Hematopoietic multipotent progenitor cell (in vitro differentiated cells): ENCODE measurements around the gene SDHA. TPM values are rescaled to one million over a fixed set of nuclear protein-coding genes. Genes with fewer than 3 reads are reported as not detected.

Experiments used
- DNase-seq, 3 donors: peaks; one replicate each; pipeline ENCODE4 v3.0.0-alpha.2; 2011 to 2015; ENCODE audit warnings: low read depth in 2 of 3, low spot score in 2 of 3
- total RNA-seq: library from RNA; depleted of rRNA; stranded (reverse); fragments of >200 nt; gene quantifications from one replicate; pipeline ENCODE4 v1.2.3, GENCODE V29; 2012

The SDHA gene
- total RNA-seq, 1 donor: 223 TPM

GRCh38 chr5:185095-186070, 32.7 kb upstream of the SDHA start:
- no peak for DNase-seq

GRCh38 chr5:186091-187041, 31.8 kb upstream of the SDHA start:
- no peak for DNase-seq

GRCh38 chr5:187042-187431, 31.1 kb upstream of the SDHA start:
- no peak for DNase-seq

GRCh38 chr5:187617-188451, 30.3 kb upstream of the SDHA start:
- no peak for DNase-seq

GRCh38 chr5:188488-189481, 29.3 kb upstream of the SDHA start:
- peak; percentile 60 to 89 (median 84) for DNase-seq

GRCh38 chr5:189486-189885, 28.6 kb upstream of the SDHA start:
- DNase-seq: no peak

- DNase-seq: no peak
Measured at GRCh38 chr5:189976-190365, 28.1 kb upstream of the SDHA start.

GRCh38 chr5:190366-191035, 27.6 kb upstream of the SDHA start:
- no peak for DNase-seq

GRCh38 chr5:191036-191948, 26.8 kb upstream of the SDHA start, which contains the start of gene LRRC14B:
TSS of gene LRRC14B (plus strand) at chr5:191495. CDS start at chr5:191539, 44 bp downstream.
- DNase-seq: peak in 2 of 3 donors; percentile 33

- no peak for DNase-seq
Measured at GRCh38 chr5:191949-192690, 26.0 kb upstream of the SDHA start.

GRCh38 chr5:192691-192969, 25.5 kb upstream of the SDHA start:
- no peak for DNase-seq

- no peak for DNase-seq
Measured at GRCh38 chr5:192970-193831, 24.9 kb upstream of the SDHA start.

- no peak for DNase-seq
Measured at GRCh38 chr5:194102-194501, 24.0 kb upstream of the SDHA start.

- DNase-seq: no peak
Measured at GRCh38 chr5:194603-195209, 23.4 kb upstream of the SDHA start.

- no peak for DNase-seq
Measured at GRCh38 chr5:195401-196160, 22.5 kb upstream of the SDHA start.
